ENCODE measurements around the gene PKP1.

The PKP1 gene

DNA sequence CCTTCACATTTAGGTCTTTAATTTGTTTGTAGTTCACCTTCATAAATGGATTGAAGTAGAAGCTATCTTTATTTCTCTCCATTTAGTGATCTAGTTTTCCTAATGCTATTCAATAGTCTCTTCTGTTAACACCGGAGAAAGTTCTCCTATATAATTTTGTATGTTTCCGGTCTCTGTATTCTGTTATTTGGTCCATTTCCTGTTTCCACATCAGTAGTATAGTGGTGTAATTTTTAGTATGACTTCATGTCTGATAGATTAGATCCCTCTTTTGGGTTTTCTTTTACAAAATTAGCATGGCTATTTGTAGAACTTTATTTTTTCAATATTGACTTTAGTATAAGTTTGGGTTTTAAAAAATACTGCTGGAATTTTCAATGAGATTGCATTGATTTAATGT lies 41.6 kb upstream of the PKP1 start:
- no peak for TF ChIP-seq EZH2 (IDR thresholded peaks at IDR 0.05; ENCODE audit: borderline replicate concordance, low read depth, low read length, severe bottlenecking)
- TF ChIP-seq, protein P1, sequence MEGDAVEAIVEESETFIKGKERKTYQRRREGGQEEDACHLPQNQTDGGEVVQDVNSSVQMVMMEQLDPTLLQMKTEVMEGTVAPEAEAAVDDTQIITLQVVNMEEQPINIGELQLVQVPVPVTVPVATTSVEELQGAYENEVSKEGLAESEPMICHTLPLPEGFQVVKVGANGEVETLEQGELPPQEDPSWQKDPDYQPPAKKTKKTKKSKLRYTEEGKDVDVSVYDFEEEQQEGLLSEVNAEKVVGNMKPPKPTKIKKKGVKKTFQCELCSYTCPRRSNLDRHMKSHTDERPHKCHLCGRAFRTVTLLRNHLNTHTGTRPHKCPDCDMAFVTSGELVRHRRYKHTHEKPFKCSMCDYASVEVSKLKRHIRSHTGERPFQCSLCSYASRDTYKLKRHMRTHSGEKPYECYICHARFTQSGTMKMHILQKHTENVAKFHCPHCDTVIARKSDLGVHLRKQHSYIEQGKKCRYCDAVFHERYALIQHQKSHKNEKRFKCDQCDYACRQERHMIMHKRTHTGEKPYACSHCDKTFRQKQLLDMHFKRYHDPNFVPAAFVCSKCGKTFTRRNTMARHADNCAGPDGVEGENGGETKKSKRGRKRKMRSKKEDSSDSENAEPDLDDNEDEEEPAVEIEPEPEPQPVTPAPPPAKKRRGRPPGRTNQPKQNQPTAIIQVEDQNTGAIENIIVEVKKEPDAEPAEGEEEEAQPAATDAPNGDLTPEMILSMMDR (IDR thresholded peaks at IDR 0.05; ENCODE audit: borderline replicate concordance, extremely low read depth, low read length, poor library complexity, severe bottlenecking): no peak
- Histone ChIP-seq H4K20me1 (ENCODE audit: insufficient read depth, low read length) (no peaks in the 10 kb centered on the region), H3K9me3 (ENCODE audit: insufficient read depth, low read length, severe bottlenecking) (no peaks in the 10 kb centered on the region), H3K27me3 (ENCODE audit: insufficient read depth, low read length, poor library complexity) (peaks cover 26% of the 10 kb centered on the region), H3K4me1 (ENCODE audit: insufficient read depth, low read length) (no peaks in the 10 kb centered on the region), H3K27ac (ENCODE audit: low read length) (no peak overlapping the region), H3K4me3 (ENCODE audit: low read depth in 1 of 2, low read length in 2 of 2) (no peak overlapping the region), H3K9ac (ENCODE audit: low read depth, low read length) (no peak overlapping the region), H2AFZ (ENCODE audit: low read depth, low read length) (no peak overlapping the region), H3K4me2 (ENCODE audit: insufficient read depth, low read length) (no peak overlapping the region), H3K79me2 (ENCODE audit: insufficient read depth, low read length) (no peaks in the 10 kb centered on the region), H3K36me3 (ENCODE audit: insufficient read depth, low read length) (no peaks in the 10 kb centered on the region)
- no peak for ATAC-seq (ENCODE audit: insufficient read depth, low read depth)
- DNase-seq: no peak

DNA sequence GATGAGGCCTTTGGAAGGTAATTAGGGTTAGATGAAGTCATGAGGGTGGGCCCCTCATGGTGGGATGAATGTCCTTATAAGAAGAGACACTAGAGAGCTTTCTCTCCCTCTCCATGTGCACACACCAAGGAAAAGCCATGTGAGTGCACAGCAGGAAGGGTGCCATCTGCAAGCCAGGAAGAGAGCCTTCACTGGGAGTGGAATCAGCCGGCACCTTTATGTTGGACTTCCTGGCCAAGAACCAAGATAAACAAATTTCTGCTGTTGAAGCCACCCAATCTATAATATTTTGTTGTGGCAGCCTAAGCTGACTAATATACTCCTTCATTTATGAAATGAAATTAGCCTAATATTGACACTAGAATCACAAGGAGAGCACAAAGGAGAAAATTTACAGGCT lies 38.2 kb upstream of the PKP1 start:
- Histone ChIP-seq H4K20me1 (ENCODE audit: insufficient read depth, low read length) (no peaks in the 10 kb centered on the region), H3K4me3 (ENCODE audit: low read depth in 1 of 2, low read length in 2 of 2) (no peak overlapping the region), H3K9ac (ENCODE audit: low read depth, low read length) (no peak overlapping the region), H3K36me3 (ENCODE audit: insufficient read depth, low read length) (no peaks in the 10 kb centered on the region), H3K9me3 (ENCODE audit: insufficient read depth, low read length, severe bottlenecking) (no peaks in the 10 kb centered on the region), H3K27ac (ENCODE audit: low read length) (no peak overlapping the region), H3K79me2 (ENCODE audit: insufficient read depth, low read length) (no peaks in the 10 kb centered on the region), H2AFZ (ENCODE audit: low read depth, low read length) (no peak overlapping the region), H3K4me1 (ENCODE audit: insufficient read depth, low read length) (no peaks in the 10 kb centered on the region), H3K27me3 (ENCODE audit: insufficient read depth, low read length, poor library complexity) (peaks cover 26% of the 10 kb centered on the region), H3K4me2 (ENCODE audit: insufficient read depth, low read length) (no peak overlapping the region)
- DNase-seq: no peak
- no peak for ATAC-seq (ENCODE audit: insufficient read depth, low read depth)
- TF ChIP-seq EZH2 (IDR thresholded peaks at IDR 0.05; ENCODE audit: borderline replicate concordance, low read depth, low read length, severe bottlenecking): no peak
- TF ChIP-seq, protein P1 (IDR thresholded peaks at IDR 0.05; ENCODE audit: borderline replicate concordance, extremely low read depth, low read length, poor library complexity, severe bottlenecking): no peak

DNA sequence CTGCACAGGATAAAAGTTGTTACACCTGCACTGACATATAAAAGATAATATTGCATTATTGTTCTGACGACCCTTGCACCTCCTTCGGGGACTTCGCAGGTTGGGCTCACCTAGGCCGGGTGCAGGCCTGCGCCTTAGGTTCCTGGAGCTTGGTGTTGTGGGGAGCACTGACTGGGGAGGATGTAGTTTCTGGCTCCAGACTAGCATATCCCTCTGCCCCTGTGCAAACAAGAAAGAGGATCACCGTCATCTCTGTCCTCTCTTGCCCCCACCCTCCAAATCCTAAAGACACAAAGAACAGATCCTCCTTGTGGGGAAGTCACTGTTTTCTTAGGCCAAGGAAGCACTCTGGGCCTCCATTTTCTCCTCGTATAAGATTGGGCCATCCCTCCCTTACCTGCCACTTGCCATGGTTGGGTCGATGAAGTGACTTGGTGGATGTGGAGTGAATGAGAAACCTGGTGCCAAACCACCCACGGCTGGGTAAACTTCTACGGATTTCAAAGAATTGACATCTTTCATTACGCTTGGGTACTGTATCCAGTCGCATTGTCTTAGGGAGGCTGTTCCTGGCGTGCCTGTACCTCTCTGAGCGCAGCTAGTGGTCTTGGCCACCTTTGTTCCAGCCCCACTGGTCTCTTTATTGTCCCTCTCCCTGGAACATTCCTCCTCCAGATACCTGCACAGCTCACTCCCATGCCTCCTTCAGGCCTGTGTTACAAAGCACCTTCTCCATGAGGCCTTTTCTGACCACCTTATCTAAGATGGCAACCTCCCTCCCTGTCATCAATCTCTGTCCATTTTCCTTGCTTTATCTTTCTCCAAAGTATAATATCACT lies 34.4 kb upstream of the PKP1 start:
- H3K4me2 ChIP-seq (ENCODE audit: insufficient read depth, low read length): no peak overlapping the region
- no peak overlapping the region for H3K27ac ChIP-seq (ENCODE audit: low read length)
- ATAC-seq (ENCODE audit: insufficient read depth, low read depth): no peak
- H3K79me2 ChIP-seq (ENCODE audit: insufficient read depth, low read length): no peaks in the 10 kb centered on the region
- DNase-seq: no peak
- H4K20me1 ChIP-seq (ENCODE audit: insufficient read depth, low read length): no peaks in the 10 kb centered on the region; the same call in 1 of the 2 replicates
- H2AFZ ChIP-seq (ENCODE audit: low read depth, low read length): no peak overlapping the region
- no peaks in the 10 kb centered on the region for H3K4me1 ChIP-seq (ENCODE audit: insufficient read depth, low read length)
- no peak overlapping the region for H3K4me3 ChIP-seq (ENCODE audit: low read depth in 1 of 2, low read length in 2 of 2)
- TF ChIP-seq, protein P1 (IDR thresholded peaks at IDR 0.05; ENCODE audit: borderline replicate concordance, extremely low read depth, low read length, poor library complexity, severe bottlenecking): no peak
- TF ChIP-seq EZH2 (IDR thresholded peaks at IDR 0.05; ENCODE audit: borderline replicate concordance, low read depth, low read length, severe bottlenecking): no peak
- peaks cover 11% of the 10 kb centered on the region for H3K27me3 ChIP-seq (ENCODE audit: insufficient read depth, low read length, poor library complexity)
- no peak overlapping the region for H3K9ac ChIP-seq (ENCODE audit: low read depth, low read length)
- H3K36me3 ChIP-seq (ENCODE audit: insufficient read depth, low read length): no peaks in the 10 kb centered on the region
- no peaks in the 10 kb centered on the region for H3K9me3 ChIP-seq (ENCODE audit: insufficient read depth, low read length, severe bottlenecking)

Measured in DND-41 (cell line).